GM12874 (cell line): ENCODE data around the gene WDR82.

Source experiments
- CTCF ChIP-seq: IDR thresholded peaks from 2 replicates; pipeline ENCODE4 v1.5.1; 2011; ENCODE audit warnings: low read depth, mild to moderate bottlenecking, control low read depth, low read length, moderate library complexity; ENCODE audit not compliant: insufficient read depth

Gene WDR82

DNA sequence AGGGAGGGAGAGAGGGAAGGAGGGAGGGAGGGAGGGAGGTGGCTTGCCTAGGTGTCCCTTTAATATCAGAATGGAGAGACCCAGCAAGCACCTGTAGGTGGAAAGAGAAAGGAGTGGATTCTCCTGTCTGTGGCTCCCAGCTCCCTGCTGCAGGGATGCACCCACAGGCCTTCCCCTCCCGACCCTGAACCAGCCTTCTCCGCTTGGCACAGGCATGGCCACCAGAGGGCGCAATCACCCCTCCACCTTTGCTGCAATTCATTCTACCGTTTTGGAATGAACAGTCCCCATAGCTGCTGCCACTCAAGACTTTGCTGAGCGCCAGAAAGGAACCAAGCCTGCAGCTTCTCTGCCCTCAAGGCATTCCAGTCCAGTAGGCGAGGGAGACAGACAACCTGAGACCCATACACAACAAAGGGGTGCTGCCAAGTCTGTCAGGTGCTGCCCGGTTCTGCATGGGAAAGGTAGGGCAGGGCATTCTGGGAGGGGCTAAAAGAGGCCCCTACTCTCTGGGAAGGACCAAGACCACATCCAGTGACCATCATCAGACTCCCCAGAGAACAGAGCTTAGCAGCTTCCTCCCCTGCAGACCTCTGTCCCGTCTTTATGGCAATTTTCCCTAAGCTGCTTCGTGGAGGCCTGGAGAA, 57.9 kb downstream of the WDR82 start:
- TF ChIP-seq CTCF = peak; percentile 96

DNA sequence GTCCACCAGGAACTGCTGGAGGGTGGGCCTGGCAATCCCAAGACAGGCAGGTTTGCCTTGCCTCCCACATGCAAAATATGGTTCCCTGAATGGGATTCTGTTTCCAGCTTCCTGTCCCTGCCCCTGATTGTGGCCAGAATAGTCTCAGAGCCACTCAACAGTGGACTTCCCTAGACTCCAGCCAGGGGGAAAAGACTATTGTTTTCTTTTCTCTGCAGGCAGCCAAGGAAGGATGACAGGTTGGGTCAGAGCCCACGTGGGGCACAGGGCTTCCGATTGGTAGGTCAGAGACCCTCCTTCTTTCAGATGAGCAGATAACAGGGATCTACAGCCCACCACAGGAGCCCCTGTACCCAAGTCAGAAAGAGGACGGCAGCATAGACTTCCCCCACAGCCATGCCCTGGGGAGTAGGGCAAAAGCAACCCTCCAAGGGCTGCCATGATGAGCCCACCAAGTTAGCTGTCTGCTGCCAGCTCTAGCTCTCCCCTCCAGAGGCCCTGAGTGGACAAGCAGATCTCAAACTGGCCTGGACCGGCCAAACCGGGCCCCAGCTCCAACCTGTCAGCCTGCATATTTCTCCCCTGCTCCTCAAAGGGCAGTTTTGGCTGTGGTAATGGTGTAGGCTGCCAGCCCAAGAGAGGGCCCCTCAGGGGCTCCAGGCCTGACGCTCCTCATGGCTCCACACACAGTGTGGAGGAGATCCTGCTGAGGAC, 59.4 kb downstream of the WDR82 start:
- no peak for TF ChIP-seq CTCF

DNA sequence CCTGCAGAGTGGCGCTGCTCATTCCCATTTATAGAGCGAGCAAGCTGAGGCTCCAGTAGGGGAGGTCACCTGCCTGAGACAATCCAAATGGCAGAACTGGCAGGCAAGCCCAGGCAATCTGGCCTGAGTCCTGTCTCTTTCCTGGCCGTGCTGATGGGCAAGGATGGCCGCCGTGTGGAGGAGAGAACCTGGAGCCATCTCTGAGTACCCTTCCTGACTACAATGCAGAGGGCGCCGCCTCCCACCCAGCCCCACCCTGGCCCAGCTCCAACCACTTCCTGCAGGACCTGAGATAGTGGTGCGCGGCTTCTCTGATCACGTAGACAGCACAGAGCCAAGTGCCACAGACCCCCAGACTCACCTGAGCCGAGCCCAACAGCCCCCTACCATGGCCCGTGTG, 60.0 kb downstream of the WDR82 start:
- no peak for TF ChIP-seq CTCF

DNA sequence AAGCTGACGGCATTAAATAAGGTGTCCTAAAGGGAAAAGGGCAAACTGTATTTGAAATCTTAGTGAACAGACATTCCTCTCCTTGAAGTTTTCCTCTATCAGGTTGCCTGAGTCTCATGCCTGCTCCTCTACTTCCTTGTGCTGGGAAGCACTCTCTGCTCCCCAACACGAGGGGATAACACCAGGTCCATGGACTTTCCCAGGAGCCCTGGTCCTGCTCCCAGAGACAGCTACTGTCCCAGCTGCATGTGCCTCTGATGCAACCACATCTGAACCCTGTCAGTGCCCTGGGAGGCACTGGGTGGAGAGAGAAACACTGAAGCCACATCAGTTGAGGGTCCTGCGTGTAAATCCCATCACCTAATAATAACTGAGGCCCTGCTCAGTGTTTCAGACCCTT, 60.4 kb downstream of the WDR82 start:
- no peak for TF ChIP-seq CTCF

- no peak for TF ChIP-seq CTCF
These were observed 61.0 kb downstream of the WDR82 start for GRCh38 chr3:52217409-52217805.

DNA sequence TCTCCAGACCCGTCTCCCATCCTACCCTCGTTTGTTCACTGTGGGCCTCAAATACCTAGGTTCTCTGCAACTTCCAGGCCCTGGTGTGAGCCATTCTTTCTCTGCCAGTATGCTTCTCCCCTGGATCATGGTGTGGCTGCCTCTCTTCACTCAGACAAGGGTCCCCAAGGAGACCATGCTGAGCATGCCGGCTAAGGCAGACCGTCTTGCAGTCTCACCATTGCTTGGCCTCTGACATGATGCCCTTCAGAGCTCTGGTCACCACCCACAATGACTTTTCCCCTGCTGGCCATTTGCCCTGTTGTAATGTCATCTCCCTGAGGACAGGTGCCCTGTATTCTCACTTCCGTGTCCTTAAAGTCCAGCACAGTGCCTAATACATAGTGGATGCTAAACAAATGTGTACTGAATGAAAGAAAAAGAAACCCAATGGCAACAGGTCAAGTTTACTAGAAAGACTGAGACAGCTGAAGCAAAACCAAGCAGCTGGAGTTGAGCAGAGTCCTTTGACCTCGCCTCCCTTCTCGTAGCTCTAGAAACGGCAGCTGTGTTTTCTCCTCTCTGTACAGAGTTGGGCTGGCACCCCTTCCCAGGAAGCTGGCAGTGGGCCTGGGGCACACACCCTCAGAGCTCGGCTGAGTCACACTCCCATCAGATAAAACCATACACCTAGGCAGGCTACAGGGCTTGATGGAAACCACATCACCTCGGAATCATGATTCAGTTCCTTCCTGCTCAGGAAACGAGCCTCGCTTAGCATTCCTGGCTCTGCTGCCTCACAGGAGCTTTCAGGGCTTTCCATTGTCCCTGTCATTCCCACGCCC, 61.7 kb downstream of the WDR82 start:
- TF ChIP-seq CTCF = no peak

- TF ChIP-seq CTCF = no peak
These were observed 63.1 kb downstream of the WDR82 start for GRCh38 chr3:52215351-52215750.
